Skeletal muscle tissue (tissue), 4 donors: ENCODE results near the gene SAP130. TPM values are rescaled to one million over a fixed set of nuclear protein-coding genes. Genes with fewer than 3 reads are reported as not detected.

Experiments used
- H3K27ac ChIP-seq: one replicate; pipeline ENCODE4 v1.7.0; 2013; ENCODE audit warnings: mild to moderate bottlenecking, low read depth, low read length, inconsistent platforms
- H3K27me3 ChIP-seq, 3 donors: one replicate each; pipeline ENCODE4 v1.7.0; 2013; ENCODE audit warnings: low read length in 3 of 3; ENCODE audit not compliant: control insufficient read depth in 3 of 3, insufficient read depth in 3 of 3
- H3K36me3 ChIP-seq, 3 donors: one replicate each; pipeline ENCODE4 v1.7.0; 2013; ENCODE audit warnings: low read length in 3 of 3; ENCODE audit not compliant: control insufficient read depth in 3 of 3, insufficient read depth in 3 of 3
- H3K4me1 ChIP-seq, 3 donors: one replicate each; pipeline ENCODE4 v1.7.0; 2013; ENCODE audit warnings: low read length in 3 of 3, mild to moderate bottlenecking in 3 of 3; ENCODE audit not compliant: control insufficient read depth in 3 of 3, insufficient read depth in 3 of 3
- H3K4me3 ChIP-seq, 3 donors: one replicate each; pipeline ENCODE4 v1.7.0; 2013; ENCODE audit warnings: low read length in 3 of 3
- H3K9ac ChIP-seq, 3 donors: one replicate each; pipeline ENCODE4 v1.7.0; 2013; ENCODE audit warnings: low read length in 3 of 3, mild to moderate bottlenecking in 3 of 3, moderate library complexity in 2 of 3, low read depth in 1 of 3
- H3K9me3 ChIP-seq, 3 donors: one replicate each; pipeline ENCODE4 v1.7.0; 2013; ENCODE audit warnings: low read length in 3 of 3; ENCODE audit not compliant: control insufficient read depth in 3 of 3
- total RNA-seq: library from RNA; depleted of rRNA; stranded (reverse); fragments of >200 nt; gene quantifications from one replicate; pipeline ENCODE4 v1.2.3, GENCODE V29; 2014
- donor health status: Osteomylitis.

The SAP130 gene
- total RNA-seq, 1 donor from 2014 or later = 3.1 TPM

DNA sequence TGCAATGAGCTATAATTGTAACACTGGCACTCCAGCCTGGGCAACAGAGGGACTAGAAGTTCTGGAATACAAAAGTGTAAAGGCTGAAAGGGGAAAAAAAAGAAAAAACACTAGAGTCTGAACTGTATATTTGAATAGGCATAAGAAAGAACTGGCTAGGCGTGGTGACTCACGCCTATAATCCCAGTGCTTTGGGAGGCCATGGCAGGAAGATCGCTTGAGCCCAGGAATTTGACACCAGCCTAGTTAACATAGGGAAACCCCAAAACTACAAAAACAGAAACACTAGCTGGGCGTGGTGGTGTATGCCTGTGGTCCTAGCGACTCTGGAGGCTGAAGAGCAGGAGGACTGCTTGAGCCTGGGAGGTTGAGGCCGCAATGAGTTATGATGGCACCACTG lies 70.6 kb downstream of the SAP130 start:
- no peak overlapping the region for H3K27ac ChIP-seq
- peaks cover 9 to 22% (median 21%) of the 10 kb centered on the region in 3 donors for H3K36me3 ChIP-seq
- no peaks in the 10 kb centered on the region for H3K9me3 ChIP-seq

GRCh38 chr2:127954857-127955256 lies 73.0 kb downstream of the SAP130 start:
- H3K27ac ChIP-seq = no peak overlapping the region
- no peak overlapping the region for H3K9ac ChIP-seq
- H3K4me1 ChIP-seq = peaks cover 9 to 11% (median 11%) of the 10 kb centered on the region in 3 donors
- no peaks in the 10 kb centered on the region for H3K9me3 ChIP-seq
- H3K27me3 ChIP-seq = no peaks in the 10 kb centered on the region
- peaks cover 11 to 30% (median 27%) of the 10 kb centered on the region in 3 donors for H3K36me3 ChIP-seq
- no peak overlapping the region for H3K4me3 ChIP-seq

More for the DNA sequence above, 70.6 kb downstream of the SAP130 start:
- Histone ChIP-seq H3K4me3 (no peak overlapping the region), H3K4me1 (peaks cover 9 to 14% (median 13%) of the 10 kb centered on the region in 3 donors), H3K9ac (no peak overlapping the region), H3K27me3 (no peaks in the 10 kb centered on the region)

DNA sequence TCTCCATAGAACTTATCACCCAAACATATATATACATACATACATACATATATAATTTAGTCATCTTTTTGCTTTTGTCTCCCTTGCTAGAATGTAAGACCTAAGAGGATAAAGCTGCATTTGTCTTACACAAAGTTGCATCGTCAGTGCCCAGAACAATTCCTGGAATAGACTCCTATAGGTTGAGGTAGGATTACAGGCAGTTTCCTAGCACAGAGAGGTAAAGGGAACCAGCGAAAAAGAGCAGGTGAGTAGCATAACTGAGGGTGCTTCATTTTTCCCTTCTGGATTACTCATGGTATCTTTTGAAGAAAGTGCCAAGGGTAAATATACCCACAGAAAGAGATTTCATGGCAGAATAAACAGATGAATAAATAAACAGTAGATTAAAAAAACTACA lies 74.0 kb downstream of the SAP130 start:
- Histone ChIP-seq H3K9ac (no peak overlapping the region), H3K27ac (no peak overlapping the region), H3K36me3 (peaks cover 20 to 38% (median 37%) of the 10 kb centered on the region in 3 donors), H3K27me3 (no peaks in the 10 kb centered on the region), H3K4me3 (no peak overlapping the region), H3K9me3 (no peaks in the 10 kb centered on the region), H3K4me1 (peaks cover 9 to 11% (median 11%) of the 10 kb centered on the region in 3 donors)

DNA sequence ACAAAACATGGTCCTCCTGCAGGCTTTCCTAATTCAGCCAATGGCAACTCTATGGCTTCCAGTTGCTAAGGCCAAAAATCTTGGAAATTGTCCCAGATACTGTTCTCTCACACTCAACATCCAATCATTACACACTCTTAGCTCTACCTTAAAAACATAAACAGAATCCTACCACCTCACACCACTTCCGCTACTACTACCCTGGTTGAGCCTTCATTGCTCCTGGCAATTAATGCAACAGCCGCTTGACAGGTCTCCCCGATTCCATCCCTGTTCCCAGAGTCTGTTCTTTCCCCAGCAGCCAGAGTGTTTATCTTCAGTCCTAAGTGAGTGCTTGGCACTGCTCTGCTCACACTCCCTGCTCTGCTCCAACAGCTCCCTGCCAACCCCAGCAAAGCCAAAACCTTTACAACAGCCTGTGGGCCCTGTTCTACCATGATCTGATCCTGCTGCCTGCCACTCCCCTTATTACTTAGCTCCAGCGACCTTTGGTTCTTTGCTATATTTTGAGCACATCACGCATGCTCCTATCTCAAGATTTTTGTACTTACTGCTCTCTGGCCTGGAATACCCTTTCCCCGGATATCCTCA lies 74.6 kb downstream of the SAP130 start:
- H3K4me3 ChIP-seq = no peak overlapping the region
- peaks cover 22 to 42% (median 40%) of the 10 kb centered on the region in 3 donors for H3K36me3 ChIP-seq
- no peak overlapping the region for H3K9ac ChIP-seq
- H3K9me3 ChIP-seq = no peaks in the 10 kb centered on the region
- H3K27ac ChIP-seq = no peak overlapping the region
- H3K27me3 ChIP-seq = no peaks in the 10 kb centered on the region
- H3K4me1 ChIP-seq = peaks cover 9 to 11% (median 11%) of the 10 kb centered on the region in 3 donors

- H3K9me3 ChIP-seq = no peaks in the 10 kb centered on the region
- peaks cover 9 to 11% (median 11%) of the 10 kb centered on the region in 3 donors for H3K4me1 ChIP-seq
- H3K4me3 ChIP-seq = no peak overlapping the region
- H3K9ac ChIP-seq = no peak overlapping the region
- no peak overlapping the region for H3K27ac ChIP-seq
- peaks cover 32 to 46% (median 43%) of the 10 kb centered on the region in 3 donors for H3K36me3 ChIP-seq
- H3K27me3 ChIP-seq = no peaks in the 10 kb centered on the region
Measured at GRCh38 chr2:127951026-127951425, 76.8 kb downstream of the SAP130 start.

DNA sequence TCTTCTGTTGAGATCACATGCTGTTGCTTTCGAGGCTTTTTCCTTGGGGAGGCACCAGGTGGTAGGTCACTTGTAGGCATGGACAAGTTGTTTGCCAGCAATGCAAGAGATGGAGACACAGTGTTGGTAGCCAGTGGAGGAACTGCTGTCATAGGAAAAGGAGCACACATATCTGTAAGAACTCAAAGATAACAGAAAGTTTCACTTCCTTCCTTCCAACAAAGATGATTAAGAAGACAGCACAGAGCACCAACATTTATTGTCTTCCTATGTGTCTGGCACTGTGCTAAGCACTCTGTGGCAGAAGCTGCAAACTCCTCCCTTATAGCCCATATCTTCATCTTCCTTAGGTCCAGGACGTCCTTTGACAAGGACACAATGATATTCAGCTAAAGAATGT lies 77.6 kb downstream of the SAP130 start:
- Histone ChIP-seq H3K36me3 (peaks cover 35 to 52% (median 50%) of the 10 kb centered on the region in 3 donors), H3K4me3 (no peak overlapping the region), H3K27ac (no peak overlapping the region), H3K9me3 (no peaks in the 10 kb centered on the region), H3K4me1 (peaks cover 9 to 11% (median 11%) of the 10 kb centered on the region in 3 donors), H3K27me3 (no peaks in the 10 kb centered on the region), H3K9ac (no peak overlapping the region)

- Histone ChIP-seq H3K27ac (no peak overlapping the region), H3K36me3 (peaks cover 58 to 75% (median 70%) of the 10 kb centered on the region in 3 donors), H3K4me1 (no peaks in the 10 kb centered on the region), H3K9ac (no peak overlapping the region), H3K27me3 (no peaks in the 10 kb centered on the region), H3K9me3 (no peaks in the 10 kb centered on the region), H3K4me3 (no peak overlapping the region)
Measured at GRCh38 chr2:127945281-127945680, 82.6 kb downstream of the SAP130 start.

GRCh38 chr2:127943186-127943585 lies 84.7 kb downstream of the SAP130 start:
- Histone ChIP-seq H3K36me3 (peaks cover 43 to 57% (median 54%) of the 10 kb centered on the region in 3 donors), H3K27me3 (no peaks in the 10 kb centered on the region), H3K9me3 (no peaks in the 10 kb centered on the region), H3K4me3 (no peak overlapping the region), H3K27ac (no peak overlapping the region), H3K9ac (no peak overlapping the region), H3K4me1 (no peaks in the 10 kb centered on the region)

GRCh38 chr2:127942002-127942401 lies 85.9 kb downstream of the SAP130 start:
- H3K27ac ChIP-seq = no peak overlapping the region
- no peak overlapping the region for H3K9ac ChIP-seq
- no peaks in the 10 kb centered on the region for H3K27me3 ChIP-seq
- H3K9me3 ChIP-seq = no peaks in the 10 kb centered on the region
- H3K4me1 ChIP-seq = no peaks in the 10 kb centered on the region
- peaks cover 36 to 50% (median 48%) of the 10 kb centered on the region in 3 donors for H3K36me3 ChIP-seq
- no peak overlapping the region for H3K4me3 ChIP-seq

DNA sequence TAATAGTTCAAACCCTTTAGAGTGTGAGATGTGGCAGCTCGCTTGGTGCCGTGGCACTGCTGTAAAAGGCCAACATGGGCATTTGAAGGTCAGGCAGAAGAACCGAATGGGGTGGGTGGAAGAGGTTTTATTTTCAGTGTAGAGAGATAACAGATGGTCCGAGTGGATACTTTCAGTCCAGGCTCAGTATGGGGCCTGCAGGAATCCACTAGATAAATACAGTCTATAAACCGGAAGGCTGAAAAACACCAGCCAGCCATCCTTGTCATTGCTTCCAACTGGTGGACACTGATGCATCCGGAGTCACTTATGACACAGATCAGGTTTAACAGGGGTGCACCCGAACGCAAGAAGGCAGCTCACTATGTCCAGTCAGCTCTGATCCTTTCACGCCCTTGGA lies 86.4 kb downstream of the SAP130 start:
- no peaks in the 10 kb centered on the region for H3K27me3 ChIP-seq
- no peaks in the 10 kb centered on the region for H3K9me3 ChIP-seq
- peaks cover 33 to 46% (median 45%) of the 10 kb centered on the region in 3 donors for H3K36me3 ChIP-seq
- no peak overlapping the region for H3K4me3 ChIP-seq
- no peaks in the 10 kb centered on the region for H3K4me1 ChIP-seq
- H3K27ac ChIP-seq = no peak overlapping the region
- H3K9ac ChIP-seq = no peak overlapping the region
